Stimulated activated CD4-positive, alpha-beta T cell treated with anti-CD3 and anti-CD28 coated beads, Interleukin-2, amount 100 ng/mL, for 24 hours (primary cell): ENCODE data around the gene ARID4B.
"Not testable (repeated sequence)": the region's sequence is repeated elsewhere in the genome, so short reads cannot be mapped to it uniquely, and the experiment has no call there.

ENCODE experiments used
- DNase-seq, 2 donors: peaks; one replicate each; pipeline ENCODE4 v3.0.0-alpha.2; 2020

Gene ARID4B

DNA sequence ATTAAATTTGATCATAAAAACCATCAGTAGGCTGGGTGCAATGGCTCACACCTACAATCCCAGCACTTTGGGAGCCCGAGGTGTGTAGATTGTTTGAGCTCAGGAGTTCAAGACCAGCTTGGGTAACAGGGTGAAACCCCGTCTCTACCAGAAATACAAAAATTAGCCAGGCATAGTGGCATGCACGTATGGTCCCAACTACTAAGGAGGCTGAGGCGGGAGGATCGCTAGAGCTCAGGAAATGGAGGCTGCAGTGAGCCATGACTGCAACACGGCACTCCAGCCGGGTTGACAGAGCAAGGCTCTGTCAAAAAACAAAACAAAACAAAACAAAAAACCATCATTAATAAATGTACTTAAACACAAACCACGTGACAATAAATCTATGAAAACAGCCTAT, 61.0 kb downstream of the ARID4B start:
- no peak for DNase-seq

DNA sequence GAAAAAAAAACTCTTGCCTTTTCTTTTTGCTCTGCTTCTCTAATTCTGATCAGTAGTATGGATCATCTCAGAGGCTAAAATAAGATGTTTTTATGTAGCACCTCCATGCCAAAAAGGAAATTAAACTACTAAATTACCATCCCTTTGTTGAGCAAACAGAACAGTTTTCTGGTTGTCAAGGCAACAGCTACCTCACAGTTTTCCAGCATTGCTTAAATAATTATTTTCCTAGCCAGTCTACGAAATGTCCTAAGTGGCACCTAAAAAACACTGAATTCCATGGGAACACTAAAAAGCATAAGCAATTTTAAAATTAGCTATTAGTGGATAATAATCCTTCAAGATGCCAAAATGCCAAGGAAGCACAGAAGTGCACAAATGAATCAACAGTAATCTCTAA, 61.7 kb downstream of the ARID4B start:
- DNase-seq = no peak

DNA sequence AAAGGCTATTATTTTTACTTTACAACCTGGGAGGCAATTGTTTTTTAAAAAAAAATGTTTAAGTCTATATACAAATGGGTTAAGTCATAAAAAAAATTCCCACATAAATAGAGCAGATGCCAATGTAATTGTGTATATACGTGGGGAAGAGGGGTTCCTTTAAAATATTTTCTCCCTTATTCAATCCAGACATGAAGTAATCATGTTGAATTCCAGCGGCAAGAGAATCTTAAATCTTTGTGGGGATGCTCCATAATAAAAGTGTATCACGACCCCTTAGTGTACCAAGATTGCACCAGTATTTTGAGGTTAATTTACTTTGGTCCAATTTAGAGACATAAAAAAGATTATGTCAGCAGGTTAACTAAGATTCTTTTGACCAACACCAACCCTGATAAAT, 62.1 kb downstream of the ARID4B start:
- no peak for DNase-seq

DNA sequence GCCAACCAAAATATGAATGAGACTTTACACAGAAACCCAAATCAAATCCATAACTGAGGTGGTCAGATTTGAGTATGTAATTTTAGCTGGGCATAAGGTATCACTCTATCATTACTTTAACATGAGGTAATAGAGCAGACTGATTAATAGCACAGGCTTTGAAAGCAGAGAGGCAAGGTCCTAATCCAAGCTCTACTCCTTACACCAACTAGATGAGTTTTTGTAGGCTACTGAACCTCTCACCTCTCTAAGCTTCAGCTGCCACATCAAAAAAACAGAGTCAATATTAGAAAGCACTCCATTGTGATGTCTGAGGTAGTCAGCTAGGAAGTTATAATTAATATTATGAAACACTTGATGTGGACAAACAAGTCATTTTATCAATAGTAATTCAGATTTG, 63.7 kb downstream of the ARID4B start:
- no peak for DNase-seq

DNA sequence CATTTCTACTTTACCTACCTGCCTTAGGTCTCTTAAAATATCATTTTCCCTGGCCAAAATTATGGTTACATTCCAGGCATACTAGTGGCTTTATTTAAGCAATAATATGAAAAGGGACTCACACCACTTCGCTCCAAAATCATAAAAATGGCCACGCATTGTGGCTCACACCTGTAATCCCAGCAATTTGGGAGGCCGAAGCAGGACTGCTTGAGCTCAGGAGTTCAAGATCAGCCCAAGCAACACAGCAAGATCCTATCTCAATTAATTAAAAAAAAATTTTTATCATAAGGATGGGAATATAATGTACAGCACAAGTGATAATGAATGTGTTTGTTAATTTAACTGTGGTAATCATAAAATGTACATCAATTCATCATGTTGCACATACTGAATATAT, 65.4 kb downstream of the ARID4B start:
- DNase-seq = no peak

DNA sequence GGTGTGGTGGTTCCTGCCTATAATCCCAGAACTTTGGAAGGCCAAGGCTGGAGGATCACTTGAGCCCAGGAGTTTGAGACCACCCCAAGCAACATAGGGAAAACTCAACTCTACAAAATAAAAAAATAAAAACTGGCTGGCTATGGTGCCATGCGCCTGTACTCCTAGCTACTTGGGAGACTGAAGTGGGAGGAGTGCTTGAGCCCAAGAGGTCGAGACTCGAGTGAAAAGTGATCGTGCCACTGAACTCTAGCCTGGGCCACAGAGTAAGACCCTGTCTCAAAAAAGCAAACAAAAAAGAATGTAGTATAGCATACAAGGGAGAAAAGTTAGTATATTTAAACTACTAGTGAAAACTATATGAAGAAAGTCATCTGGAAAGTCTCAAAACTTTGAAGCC, 66.7 kb downstream of the ARID4B start:
- DNase-seq = no peak

DNA sequence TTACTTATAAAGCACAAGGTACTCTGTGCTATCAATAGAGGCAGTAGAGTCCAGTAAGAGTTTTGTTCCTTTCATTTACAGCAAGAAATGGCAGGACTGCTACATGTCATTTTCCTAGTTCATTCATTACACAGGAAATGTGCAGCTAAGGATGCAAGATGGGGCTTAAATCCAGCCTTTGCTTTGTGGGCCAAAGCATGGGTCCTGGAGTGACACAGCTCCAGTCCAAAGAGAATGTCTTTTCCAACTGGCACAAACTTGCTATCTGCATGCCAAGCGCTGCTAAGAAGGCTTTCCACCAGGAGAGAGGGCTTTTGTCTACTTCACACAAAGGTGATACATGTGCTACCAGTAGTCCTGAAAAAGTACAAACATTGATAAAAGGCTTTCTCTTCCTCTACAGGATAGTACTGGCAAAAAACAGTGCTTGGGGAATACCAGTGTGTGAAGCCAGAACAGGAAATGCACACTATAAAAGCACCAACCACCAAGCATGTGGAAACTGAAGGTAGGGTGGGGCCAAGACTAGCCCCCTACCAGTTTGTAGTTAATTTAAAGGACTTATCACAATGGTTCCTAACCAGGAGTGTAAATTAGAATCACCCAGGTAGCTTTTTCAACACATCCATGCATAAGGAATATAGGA, 68.7 kb downstream of the ARID4B start:
- no peak for DNase-seq

DNA sequence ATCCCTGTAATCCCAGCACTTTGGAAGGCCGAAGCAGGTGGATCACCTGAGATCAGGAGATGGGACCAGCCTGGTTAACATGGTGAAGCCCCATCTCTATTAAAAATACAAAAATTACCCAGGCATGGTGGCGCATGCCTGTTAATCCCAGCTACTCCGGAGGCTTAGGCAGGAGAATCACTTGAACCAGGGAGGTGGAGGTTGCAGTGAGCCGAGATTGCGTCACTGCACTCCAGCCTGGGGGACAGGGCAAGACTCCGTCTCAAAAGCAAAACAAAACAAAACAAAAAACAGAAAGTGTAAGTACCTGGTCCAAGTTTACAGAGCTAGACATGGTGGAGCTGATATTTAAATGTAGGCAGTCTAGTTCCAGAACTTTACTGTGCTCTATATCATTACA, 69.9 kb downstream of the ARID4B start:
- DNase-seq = not testable (repeated sequence)

DNA sequence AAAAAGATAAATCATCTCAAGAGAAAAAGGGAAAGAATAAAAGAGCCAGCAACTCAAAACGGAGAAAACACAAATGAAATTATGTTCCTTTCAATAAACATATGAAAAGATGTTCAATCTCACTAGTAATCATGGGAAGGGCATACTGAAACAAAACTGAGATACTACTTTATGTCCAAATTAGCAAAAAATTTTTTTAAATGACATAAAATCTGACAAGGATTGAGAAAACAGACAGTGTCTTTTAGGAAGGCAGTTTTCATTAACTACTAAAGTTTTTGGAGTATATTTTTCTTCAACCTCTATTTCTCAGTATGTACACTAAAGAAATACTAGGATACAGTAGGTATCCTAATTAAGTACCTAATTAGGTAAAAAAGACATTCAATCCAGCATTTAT, 73.3 kb downstream of the ARID4B start:
- no peak for DNase-seq

DNA sequence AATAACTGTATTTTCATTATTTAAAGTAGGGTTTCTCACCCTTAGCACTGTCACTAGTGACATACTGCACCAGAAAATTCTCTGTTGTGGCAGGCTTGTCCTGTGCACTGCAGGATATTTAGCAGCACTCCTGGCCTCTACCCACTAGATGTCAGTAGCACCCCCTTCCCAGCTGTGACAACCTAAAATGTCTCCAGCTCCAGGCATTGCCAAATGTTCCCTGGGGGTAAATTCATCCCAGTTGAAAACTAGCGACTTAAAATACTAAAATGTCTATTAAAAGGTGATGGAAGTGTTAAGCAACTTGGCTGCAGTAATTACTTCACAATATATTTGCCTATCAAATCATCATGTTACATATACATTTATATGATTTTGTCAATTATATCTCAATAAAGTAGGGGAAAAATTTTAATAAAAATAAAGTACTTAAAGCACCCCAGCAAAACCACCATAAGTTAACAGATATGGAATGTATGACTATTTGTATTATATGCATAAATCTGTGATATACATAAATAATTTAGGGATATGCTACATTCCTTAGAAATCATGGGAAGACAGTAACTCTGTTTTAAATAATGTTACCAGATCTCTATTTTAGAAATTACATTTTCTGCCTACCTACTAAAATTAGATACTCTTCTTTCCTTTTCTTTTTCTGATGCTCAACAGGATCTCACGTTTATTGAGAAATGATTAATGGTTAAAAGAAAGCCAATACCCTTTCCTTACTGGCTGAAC, 74.6 kb downstream of the ARID4B start:
- peak; percentile 49 to 62 for DNase-seq

DNA sequence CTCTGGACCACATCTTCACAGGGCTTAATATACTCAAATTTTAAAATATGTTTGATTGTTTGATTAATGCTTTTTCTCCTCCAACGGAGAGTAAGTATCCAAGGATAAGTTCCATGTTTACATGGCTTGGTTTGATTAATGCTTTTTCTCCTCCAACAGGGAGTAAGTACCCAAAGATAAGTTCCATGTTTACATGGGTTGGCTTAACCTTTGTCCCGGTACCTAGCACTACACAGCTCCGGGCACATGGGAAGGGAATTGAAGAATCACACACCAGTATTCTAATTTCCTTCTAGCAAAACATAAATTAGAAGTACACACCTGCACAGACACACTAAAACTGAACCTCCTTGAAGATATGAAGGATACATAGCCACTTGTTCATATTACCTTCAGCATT, 77.5 kb downstream of the ARID4B start:
- DNase-seq = no peak

DNA sequence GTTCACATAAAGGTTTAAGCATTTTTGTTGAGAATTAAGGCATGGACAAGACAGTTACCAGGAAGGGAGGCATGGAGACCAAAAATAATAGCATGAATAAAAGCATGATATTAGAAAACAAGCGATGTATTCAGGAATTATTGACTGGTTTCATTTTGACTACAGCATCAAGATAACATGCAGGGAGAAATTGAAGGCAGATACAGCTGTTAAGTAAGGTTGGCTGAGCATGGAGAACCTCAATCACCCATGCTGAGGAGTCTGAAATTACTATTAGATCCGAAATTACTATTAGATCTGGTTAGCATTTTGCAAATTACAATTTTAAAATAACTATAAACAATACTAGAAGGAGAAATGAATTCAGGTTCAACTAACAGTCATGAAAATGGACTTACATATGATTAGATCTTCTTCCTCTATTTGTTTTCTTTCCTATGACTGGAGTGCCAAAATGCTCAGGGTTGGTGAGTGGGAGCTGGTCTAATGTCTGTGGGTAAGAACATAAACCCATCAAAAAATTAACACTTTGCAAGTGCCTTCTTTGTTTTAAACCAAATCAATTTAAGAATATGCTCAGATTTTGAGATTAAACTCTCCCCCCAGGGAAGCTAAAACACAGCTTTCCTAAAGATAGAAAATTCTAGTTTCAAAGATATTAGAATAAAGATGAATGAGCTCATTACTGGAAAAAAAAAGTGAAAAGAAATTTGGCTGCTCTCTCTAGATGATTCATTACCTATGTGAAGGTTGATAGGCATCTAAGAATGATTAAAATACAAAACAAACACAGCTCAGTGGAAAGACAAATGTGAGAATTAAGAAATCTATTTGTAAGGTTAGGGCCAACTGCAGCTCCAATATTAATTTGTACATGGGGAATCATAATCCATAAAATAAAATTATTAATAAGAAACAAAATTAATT, 81.7 kb downstream of the ARID4B start:
- no peak for DNase-seq

DNA sequence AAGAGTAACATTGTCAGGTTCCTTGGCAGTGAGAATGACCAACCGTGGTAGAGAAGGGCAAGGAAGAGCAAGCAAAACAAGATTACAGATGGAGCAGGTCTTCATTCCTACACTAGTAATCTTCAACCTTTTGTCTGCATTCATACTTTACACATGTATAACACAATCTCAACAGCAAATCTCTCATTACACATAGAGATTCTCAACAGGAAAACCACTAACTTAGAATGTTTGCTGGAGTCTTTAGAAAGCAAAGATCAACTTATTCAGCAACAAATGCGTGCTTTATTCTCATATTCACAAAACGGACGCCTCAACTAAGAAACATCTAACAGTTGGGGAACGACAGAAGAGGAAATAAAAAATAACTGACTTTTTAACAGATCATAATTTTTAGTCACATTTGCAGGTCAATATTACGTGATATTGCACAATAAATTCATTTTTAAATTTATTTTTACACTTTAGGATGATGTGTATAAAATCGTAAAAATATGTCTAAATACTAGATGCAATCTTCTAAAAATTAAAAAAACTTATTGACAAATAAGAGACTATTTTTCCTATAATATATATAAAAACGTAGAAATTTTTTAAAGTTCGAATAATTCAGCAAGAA, 82.9 kb downstream of the ARID4B start:
- no peak for DNase-seq

DNA sequence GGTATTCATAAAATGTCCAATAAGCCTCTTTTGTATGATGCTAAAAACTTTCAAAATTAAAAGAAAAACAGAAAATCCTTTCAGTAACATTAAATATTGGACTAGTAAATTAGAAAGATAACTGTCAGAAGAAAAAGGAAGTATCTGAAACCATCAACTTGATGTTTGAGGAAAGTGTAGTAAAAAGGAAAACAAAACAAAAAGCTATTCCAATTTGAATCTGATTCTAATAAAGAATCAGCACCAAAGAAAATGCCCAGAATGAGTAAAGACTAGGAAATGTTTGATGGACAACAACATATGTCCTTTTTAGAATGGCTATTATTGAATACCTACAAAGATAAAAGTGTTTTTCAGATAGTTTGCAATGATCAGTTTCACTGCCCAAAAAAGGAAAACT, 87.0 kb downstream of the ARID4B start:
- no peak for DNase-seq

DNA sequence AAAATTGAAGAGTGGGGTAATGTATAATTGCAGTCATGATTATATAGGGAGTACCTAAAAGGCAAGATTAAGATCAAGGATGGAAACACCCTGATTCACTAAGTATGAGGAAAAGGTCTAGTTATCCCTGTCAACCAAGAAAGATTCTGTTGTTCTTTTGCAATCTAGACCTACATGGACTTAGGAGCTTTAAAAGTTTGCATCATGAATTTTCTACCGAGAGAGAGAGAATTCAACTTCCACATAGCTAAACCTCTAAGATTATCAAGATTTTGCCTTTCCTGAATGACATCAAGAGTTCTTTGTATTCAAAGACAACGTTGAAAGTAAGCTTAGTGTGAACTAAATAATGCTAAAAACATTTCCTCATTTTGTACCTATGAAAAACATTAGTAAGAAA, 88.1 kb downstream of the ARID4B start:
- no peak for DNase-seq

DNA sequence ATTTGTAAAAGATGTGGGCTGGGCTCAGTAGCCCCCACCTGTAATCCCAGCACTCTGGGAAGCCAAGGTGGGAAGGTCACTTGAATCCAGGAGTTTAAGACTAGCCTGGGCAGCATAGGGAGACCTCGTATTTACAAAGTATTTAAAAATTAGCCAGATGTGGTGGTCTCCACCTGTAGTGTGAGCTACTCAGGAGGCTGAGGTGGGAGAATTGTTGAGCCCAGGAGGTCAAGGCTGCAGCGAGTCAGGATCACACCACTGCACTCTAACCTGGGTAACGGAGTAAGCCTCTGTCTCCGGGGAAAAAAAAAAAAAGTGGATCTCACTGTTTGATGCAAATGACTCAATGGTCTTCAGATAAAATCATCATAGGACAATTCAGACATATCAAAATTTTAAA, 89.4 kb downstream of the ARID4B start:
- no peak for DNase-seq

DNA sequence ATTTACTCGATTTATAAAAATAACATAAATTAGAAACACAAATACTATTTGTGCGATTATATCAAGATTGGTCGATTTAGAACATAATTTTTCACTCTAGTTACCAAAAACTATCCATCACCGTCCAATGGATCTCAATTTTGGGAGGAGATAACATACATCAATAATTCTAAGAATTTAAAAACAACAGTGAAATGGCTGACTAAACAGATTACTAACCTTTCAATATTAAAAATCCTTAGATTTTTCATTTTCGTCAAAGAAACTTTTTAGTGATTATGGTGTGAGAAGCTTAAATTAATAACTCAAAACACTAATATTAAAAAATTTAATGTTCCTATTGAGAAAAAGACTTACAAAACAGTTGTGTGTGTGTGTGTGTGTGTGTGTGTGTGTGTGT, 91.9 kb downstream of the ARID4B start:
- DNase-seq = no peak

DNA sequence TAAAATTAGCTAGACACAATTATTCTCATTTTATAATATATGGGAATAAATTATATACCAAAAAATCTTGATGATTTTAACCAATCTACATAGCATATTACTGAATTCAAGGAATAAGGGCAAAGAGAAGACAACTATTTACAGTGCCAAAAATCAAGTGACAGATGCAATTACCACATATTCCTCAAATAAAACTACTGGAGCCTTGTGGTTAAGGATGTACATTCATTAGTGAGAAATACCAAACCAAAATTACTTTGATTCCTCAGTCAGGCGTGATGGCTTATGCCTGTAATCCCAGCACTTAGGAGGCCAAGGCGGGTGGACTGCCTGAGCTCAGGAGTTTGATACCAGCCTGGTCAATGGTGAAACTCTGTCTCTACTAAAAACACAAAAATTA, 98.1 kb downstream of the ARID4B start:
- no peak for DNase-seq

DNA sequence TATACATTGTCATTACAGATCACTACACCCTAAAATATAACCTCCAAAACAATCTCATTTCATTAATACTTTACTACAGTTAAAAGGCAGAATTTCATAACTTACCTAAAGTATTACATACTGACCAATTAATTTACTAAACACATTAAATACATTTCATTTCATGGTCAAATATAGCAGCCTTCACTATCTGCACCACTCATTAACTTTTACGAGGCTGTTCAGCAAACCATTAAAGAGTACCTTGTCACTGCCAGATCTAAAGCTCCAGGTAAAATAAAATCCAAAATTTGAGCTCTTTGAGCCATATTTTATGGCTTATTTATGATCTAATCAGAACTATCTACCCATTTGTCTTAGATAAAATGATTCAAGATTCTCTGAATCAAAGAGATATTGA, 100.6 kb downstream of the ARID4B start:
- no peak for DNase-seq

DNA sequence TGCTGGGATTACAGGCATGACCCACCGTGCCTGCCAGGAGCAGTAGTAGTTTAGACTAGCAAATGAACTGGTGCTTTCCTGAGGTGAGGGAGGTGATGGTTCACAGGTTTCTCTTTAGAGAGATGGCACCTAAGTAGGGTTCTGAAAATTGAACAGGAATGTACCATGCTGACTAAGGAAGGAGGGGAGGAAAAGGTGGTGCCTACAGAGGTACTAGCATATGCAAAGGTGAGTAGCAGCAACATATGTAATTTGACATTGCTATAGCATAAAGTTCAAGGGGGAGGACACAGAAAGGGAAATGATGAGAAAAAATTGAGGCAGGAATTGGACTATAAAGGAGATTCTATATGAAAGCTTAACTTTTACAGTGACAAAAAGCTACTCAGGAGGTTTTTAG, 101.0 kb downstream of the ARID4B start:
- DNase-seq = no peak

DNA sequence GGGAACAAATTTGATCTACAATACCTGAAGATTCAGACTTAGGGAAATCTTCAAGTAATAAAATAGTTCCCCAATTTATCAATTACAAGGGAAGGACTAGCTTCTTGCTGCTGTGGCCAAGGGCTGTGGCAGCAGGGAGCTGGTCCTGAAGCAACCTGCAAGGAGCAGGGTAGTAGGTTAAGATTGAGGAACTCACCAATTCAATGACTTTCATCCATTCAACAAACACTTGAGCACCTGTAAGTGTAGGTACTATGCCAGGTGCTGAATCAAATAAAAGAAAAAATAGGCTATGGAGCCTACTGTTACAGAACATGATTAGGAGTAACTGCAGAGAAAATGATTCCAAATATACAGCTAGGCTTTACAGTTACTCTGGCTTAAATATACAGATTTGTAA, 102.7 kb downstream of the ARID4B start:
- DNase-seq = no peak

DNA sequence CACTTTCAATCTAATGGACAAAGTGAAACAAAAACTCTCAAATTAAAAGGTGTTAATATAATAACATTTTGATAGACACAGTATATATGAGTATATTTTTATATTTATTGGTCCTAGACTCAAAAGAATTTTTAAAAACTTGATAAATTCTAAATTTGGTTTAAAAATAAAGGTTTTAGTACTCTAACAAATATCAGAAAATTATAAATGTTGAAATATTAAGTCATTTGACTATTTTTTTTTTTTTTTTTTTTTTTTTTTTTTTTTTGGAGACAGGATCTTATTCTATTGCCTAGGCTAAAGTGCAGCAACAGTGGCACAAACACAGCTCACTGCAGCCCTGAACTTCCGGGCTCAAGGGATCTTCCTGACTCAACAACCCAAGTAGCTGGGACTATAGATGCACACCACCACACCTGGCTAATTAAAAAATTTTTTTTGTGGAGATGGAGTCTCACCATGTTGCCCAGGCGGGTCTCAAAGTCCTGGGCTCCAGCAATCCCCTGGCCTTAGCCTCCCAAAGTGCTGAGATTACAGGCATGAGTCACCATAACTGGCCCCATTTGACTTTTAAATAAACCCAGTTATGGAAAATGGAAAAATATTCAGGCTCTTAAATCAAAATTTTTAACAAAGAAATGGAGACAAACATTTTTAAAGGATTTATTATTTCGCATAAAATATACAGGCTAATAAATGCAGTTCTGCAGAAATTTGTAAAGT, 106.2 kb downstream of the ARID4B start:
- DNase-seq = no peak

DNA sequence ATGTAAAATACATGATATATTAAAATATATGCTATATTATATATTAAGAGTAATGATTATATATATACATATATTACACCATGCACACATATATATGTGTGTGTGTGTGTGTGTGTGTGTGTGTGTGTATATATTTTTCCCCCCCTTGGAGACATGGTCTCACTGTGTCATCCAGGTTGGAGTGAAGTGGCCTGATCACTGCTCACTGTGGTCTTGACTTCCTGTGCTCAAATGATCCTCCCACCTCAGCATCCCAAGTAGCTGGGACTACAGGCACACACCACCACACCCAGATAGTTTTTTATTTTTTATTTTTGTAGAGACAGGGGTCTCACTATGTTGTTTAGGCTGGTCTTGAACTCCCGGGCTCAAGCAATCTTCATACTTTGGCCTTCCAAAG, 112.5 kb downstream of the ARID4B start:
- no peak for DNase-seq
